Panc1 (cell line): ENCODE measurements around the gene KIRREL3. TPM values are rescaled to one million over a fixed set of nuclear protein-coding genes. Genes with fewer than 3 reads are reported as not detected.

Experiments used
- ATAC-seq: fragments of 200-7000 bp; cut with Tn5 transposase; 2 replicates; pipeline ENCODE4 v1.9.1; 2020; ENCODE audit warnings: mild to moderate bottlenecking, moderate library complexity
- BruUV-seq: library from RNA; stranded (reverse); fragments of 400-500 nt; replicated peaks from 2 replicates; lab custom pipeline; 2021; lab: Mats Ljungman, UMichigan
- CTCF ChIA-PET: fragments of 300-600 bp; sonication (Branson Sonifier 250); formaldehyde crosslinking; loops from one replicate; lab custom pipeline; 2022; ENCODE audit warnings: antibody characterized with exemption; lab: Charles Lee
- POLR2A ChIA-PET: fragments of 300-600 bp; sonication (Branson Sonifier 250); formaldehyde crosslinking; loops from one replicate; lab custom pipeline; 2022; ENCODE audit warnings: antibody characterized with exemption; lab: Charles Lee
- DNase-seq: peaks from one replicate; pipeline ENCODE4 v3.0.0-alpha.2; 2010; ENCODE audit warnings: low read depth, low spot score
- H3K27ac ChIP-seq: 2 replicates; pipeline ENCODE4 v1.5.1; 2011; ENCODE audit warnings: mild to moderate bottlenecking, low read length, inconsistent platforms
- H3K27me3 ChIP-seq: fragments of 200-500 bp; sonication (Bioruptor generic); 2 replicates; pipeline ENCODE4 v1.6.0; 2014; ENCODE audit warnings: low read length, inconsistent platforms; ENCODE audit not compliant: control insufficient read depth, insufficient read depth
- H3K36me3 ChIP-seq: fragments of 200-500 bp; sonication (Bioruptor generic); 2 replicates; pipeline ENCODE4 v1.5.1; 2014; ENCODE audit warnings: inconsistent platforms, mild to moderate bottlenecking, low read length, moderate library complexity; ENCODE audit not compliant: control insufficient read depth, insufficient read depth
- H3K4me1 ChIP-seq: 2 replicates; pipeline ENCODE4 v1.5.1; 2011; ENCODE audit warnings: inconsistent platforms, mild to moderate bottlenecking, low read length, moderate library complexity; ENCODE audit not compliant: control insufficient read depth, insufficient read depth
- H3K4me3 ChIP-seq, 2 experiments: 2 replicates each; pipeline ENCODE4 v1.5.1; 2011 to 2012; ENCODE audit warnings: low read depth in 2 of 2, low read length in 2 of 2, mild to moderate bottlenecking in 2 of 2, inconsistent platforms in 1 of 2, moderate library complexity in 1 of 2
- H3K9me3 ChIP-seq: fragments of 200-500 bp; sonication (Bioruptor generic); 2 replicates; pipeline ENCODE4 v1.5.1; 2014; ENCODE audit warnings: low read depth, mild to moderate bottlenecking, inconsistent platforms, low read length, moderate library complexity; ENCODE audit not compliant: control insufficient read depth, insufficient read depth
- CTCF ChIP-seq: fragments of 450-650 bp; IDR thresholded peaks from 2 replicates; pipeline ENCODE4 v1.5.1; 2017; ENCODE audit warnings: mild to moderate bottlenecking
- POLR2AphosphoS5 ChIP-seq: IDR thresholded peaks from 2 replicates; pipeline ENCODE4 v1.6.1; 2012; ENCODE audit warnings: mild to moderate bottlenecking, low read depth, low read length, moderate library complexity
- REST ChIP-seq, 2 experiments: IDR thresholded peaks; 2 replicates each; pipeline ENCODE4 v1.6.1; 2011 to 2012; ENCODE audit warnings: low read depth in 2 of 2, control low read depth in 1 of 2, low read length in 1 of 2, mild to moderate bottlenecking in 1 of 2, moderate library complexity in 1 of 2; ENCODE audit not compliant: insufficient read depth in 1 of 2
- SIN3A ChIP-seq: IDR thresholded peaks from 2 replicates; pipeline ENCODE4 v1.6.1; 2012; ENCODE audit warnings: low read depth, mild to moderate bottlenecking, low read length, moderate library complexity, borderline replicate concordance; ENCODE audit not compliant: insufficient read depth
- TCF7L2 ChIP-seq: IDR thresholded peaks from 2 replicates; pipeline ENCODE4 v1.6.1; 2011; ENCODE audit warnings: mild to moderate bottlenecking, low read depth, low read length, inconsistent platforms
- in situ Hi-C: cut with HindIII; loops from 2 replicates; pipeline ENCODE4 v1.10.0; 2016; ENCODE audit warnings: low sequenced_read_pairs, low pct_unique_long_range_greater_than_20kb
- intact Hi-C: fragments of 100-400 bp; cut with micrococcal nuclease; formaldehyde crosslinking; loops from one replicate; pipeline ENCODE4 v1.10.0; 2022; ENCODE audit not compliant: unreplicated experiment
- total RNA-seq: library from RNA; stranded (reverse); gene quantifications from one replicate; pipeline ENCODE4 v1.2.1, GENCODE V29; 2021; ENCODE audit not compliant: unreplicated experiment

KIRREL3 gene
- total RNA-seq, 1 experiment from 2014 or later: 0.36 TPM

- TF ChIP-seq SIN3A: no peak
- TF ChIP-seq POLR2AphosphoS5: no peak
- TF ChIP-seq TCF7L2: no peak
- no peak for TF ChIP-seq REST (IDR thresholded peaks at IDR 0.05; ENCODE audit: insufficient read depth in 1 of 2, low read depth in 2 of 2, low read length in 1 of 2)
- no peak for TF ChIP-seq CTCF
- ChIA-PET POLR2A (no interaction called here), CTCF (no interaction called here)
- no peaks in the 10 kb centered on the region for H3K9me3 ChIP-seq
- in situ Hi-C loops (no loop called here), intact Hi-C loops (no loop called here)
- peaks cover 17% of the 10 kb centered on the region for H3K27me3 ChIP-seq
- BruUV-seq: no TSS peak
- H3K4me3 ChIP-seq: no peak overlapping the region
- ATAC-seq: no peak
- no peaks in the 10 kb centered on the region for H3K36me3 ChIP-seq
- no peak for DNase-seq
- no peaks in the 10 kb centered on the region for H3K4me1 ChIP-seq
- H3K27ac ChIP-seq: no peak overlapping the region
Measured at GRCh38 chr11:126808296-126808695, 192.3 kb downstream of the KIRREL3 start.

DNA sequence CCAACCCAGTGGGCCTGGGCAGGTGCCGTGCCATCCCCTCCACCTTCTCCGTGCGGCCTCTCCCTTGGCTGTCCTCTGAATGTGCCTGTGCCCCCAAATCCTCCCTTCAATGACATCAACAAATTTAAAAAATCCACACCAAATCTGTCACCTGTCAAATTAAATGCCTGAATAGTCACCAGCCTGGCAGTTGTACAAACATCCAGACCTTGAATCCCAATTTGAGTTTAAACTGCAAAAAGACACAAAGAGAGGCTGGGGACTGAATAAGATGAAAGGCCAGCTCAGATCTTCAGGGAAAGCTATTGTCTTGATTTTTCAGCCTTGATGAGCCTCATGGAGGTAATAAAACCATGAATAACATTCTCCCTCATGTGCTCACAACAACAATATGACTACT lies 194.7 kb downstream of the KIRREL3 start:
- Histone ChIP-seq H3K4me1 (no peaks in the 10 kb centered on the region), H3K27ac (no peak overlapping the region), H3K36me3 (no peaks in the 10 kb centered on the region), H3K4me3 (no peak overlapping the region), H3K27me3 (peaks cover 13% of the 10 kb centered on the region), H3K9me3 (no peaks in the 10 kb centered on the region)
- no TSS peak for BruUV-seq
- ChIA-PET POLR2A (no interaction called here), CTCF (no interaction called here)
- intact Hi-C loops (no loop called here), in situ Hi-C loops (no loop called here)
- TF ChIP-seq REST (IDR thresholded peaks at IDR 0.05; ENCODE audit: insufficient read depth in 1 of 2, low read depth in 2 of 2, low read length in 1 of 2) (no peak), TCF7L2 (no peak), CTCF (no peak), SIN3A (no peak), POLR2AphosphoS5 (no peak)
- no peak for ATAC-seq
- no peak for DNase-seq
